Adrenal gland (tissue), 5 donors: ENCODE data around the gene EXD3.

Experiments
- CTCF ChIP-seq, 6 experiments: fragments of 450-650 bp in 4 of 6; fragments of 200-600 bp in 2 of 6; sonication (generic) in 1 of 6; IDR thresholded peaks; 1 replicate in 5 of 6; 2 replicates in 1 of 6; pipeline versions ENCODE4 v1.5.1 to v1.8.0; 2016 to 2021; ENCODE audit warnings: antibody characterized with exemption in 6 of 6, mild to moderate bottlenecking in 2 of 6, moderate library complexity in 1 of 6
- POLR2A ChIP-seq, 2 donors: fragments of 450-650 bp; IDR thresholded peaks; one replicate each; pipeline ENCODE4 v1.6.1; 2017; ENCODE audit warnings: antibody characterized with exemption in 2 of 2, mild to moderate bottlenecking in 2 of 2, moderate library complexity in 1 of 2
- donor health status: DM: no; HTN: no; CAD: no.

- no peak for TF ChIP-seq CTCF (IDR thresholded peaks at IDR 0.05)
- no peak for TF ChIP-seq POLR2A (IDR thresholded peaks at IDR 0.05)
Measured at GRCh38 chr9:137299203-137299565, 123.8 kb downstream of the EXD3 start.
